Loucy (cell line): ENCODE results near the gene RCOR2.

ENCODE experiments used
- H2AFZ ChIP-seq: fragments of 200-600 bp; sonication (generic); 2 replicates; pipeline ENCODE4 v1.6.0; 2016; ENCODE audit warnings: antibody characterized with exemption, mild to moderate bottlenecking, low read length, moderate library complexity
- H3F3A ChIP-seq: fragments of 200-600 bp; 2 replicates; pipeline ENCODE4 v1.6.0; 2016; ENCODE audit warnings: antibody characterized with exemption, low read depth, mild to moderate bottlenecking
- H3K27me3 ChIP-seq: fragments of 200-600 bp; sonication (generic); 2 replicates; pipeline ENCODE4 v1.6.1; 2014; ENCODE audit warnings: low read length, mild to moderate bottlenecking; ENCODE audit not compliant: insufficient read depth, poor library complexity, severe bottlenecking
- H3K36me3 ChIP-seq: fragments of 200-600 bp; sonication (generic); 2 replicates; pipeline ENCODE4 v1.6.1; 2016; ENCODE audit warnings: low read length; ENCODE audit not compliant: insufficient read depth
- H3K4me1 ChIP-seq: fragments of 200-600 bp; sonication (generic); 2 replicates; pipeline ENCODE4 v1.5.1; 2014; ENCODE audit warnings: low read length, mild to moderate bottlenecking; ENCODE audit not compliant: insufficient read depth, poor library complexity, severe bottlenecking
- H3K4me2 ChIP-seq: fragments of 200-600 bp; sonication (generic); 2 replicates; pipeline ENCODE4 v1.6.0; 2014; ENCODE audit warnings: antibody characterized with exemption, low read length, low read depth, mild to moderate bottlenecking; ENCODE audit not compliant: poor library complexity, severe bottlenecking
- H3K4me3 ChIP-seq: fragments of 200-600 bp; sonication (generic); 2 replicates; pipeline ENCODE4 v1.5.1; 2014; ENCODE audit warnings: low read length, mild to moderate bottlenecking, mixed read lengths; ENCODE audit not compliant: poor library complexity, severe bottlenecking
- H3K79me2 ChIP-seq: fragments of 200-600 bp; sonication (generic); 2 replicates; pipeline ENCODE4 v1.6.1; 2014; ENCODE audit warnings: low read length; ENCODE audit not compliant: insufficient read depth
- H3K9ac ChIP-seq: fragments of 200-600 bp; sonication (generic); 2 replicates; pipeline ENCODE4 v1.6.0; 2014; ENCODE audit warnings: mild to moderate bottlenecking, low read depth, low read length, moderate library complexity; ENCODE audit not compliant: poor library complexity, severe bottlenecking
- H3K9me2 ChIP-seq: fragments of 200-600 bp; sonication (generic); replicated peaks from 2 replicates; pipeline ENCODE4 v1.6.1; 2016; ENCODE audit warnings: low read depth, low read length, mixed read lengths
- H3K9me3 ChIP-seq: fragments of 200-600 bp; sonication (generic); 2 replicates; pipeline ENCODE4 v1.6.1; 2014; ENCODE audit warnings: mild to moderate bottlenecking, antibody characterized with exemption, low read length, low read depth; ENCODE audit not compliant: insufficient read depth
- H4K20me1 ChIP-seq: fragments of 200-600 bp; sonication (generic); 2 replicates; pipeline ENCODE4 v1.6.0; 2014; ENCODE audit warnings: antibody characterized with exemption, low read length, mild to moderate bottlenecking; ENCODE audit not compliant: insufficient read depth, poor library complexity, severe bottlenecking
- EZH2phosphoT487 ChIP-seq: fragments of 200-600 bp; IDR thresholded peaks from 2 replicates; pipeline ENCODE4 v1.6.1; 2018; ENCODE audit warnings: antibody characterized with exemption, mild to moderate bottlenecking, moderate library complexity, borderline replicate concordance
- TF ChIP-seq, protein P1 (sequence below): fragments of 200-600 bp; sonication (generic); conservative IDR thresholded peaks from 2 replicates; pipeline ENCODE4 v1.5.1; 2014; ENCODE audit warnings: mild to moderate bottlenecking, antibody characterized with exemption, low read length

Gene RCOR2

DNA sequence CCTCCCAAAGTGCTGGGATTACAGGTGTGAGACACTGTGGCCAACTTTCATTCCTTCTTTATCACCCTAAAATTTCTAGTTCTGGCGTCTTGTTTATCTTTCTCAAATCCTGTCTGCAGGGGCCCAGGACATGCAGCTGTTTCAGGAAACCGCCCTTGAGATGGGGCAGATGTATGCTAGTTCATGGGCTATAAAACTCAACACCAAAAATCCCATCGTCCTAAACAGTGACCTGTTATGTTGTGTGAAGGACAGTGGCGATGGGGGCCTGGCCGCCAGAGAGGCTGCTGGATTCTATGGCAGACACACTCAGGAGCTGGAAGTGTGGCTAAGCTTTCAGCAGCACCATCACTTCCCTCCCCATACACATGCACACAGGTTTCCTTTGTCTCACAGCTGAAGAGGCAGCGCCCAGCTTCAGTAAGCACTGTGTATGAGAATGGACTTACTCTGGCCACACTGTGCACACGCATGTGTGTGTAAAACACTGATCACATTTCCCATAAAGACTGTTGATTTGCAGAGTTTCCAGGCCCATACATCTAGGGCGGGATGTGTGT lies 41.4 kb downstream of the RCOR2 start:
- Histone ChIP-seq H3K27me3 (no peaks in the 10 kb centered on the region), H3K36me3 (peaks cover 22% of the 10 kb centered on the region; the same call in 1 of the 2 replicates), H3K9ac (no peak overlapping the region), H3K9me2 (no peaks in the 10 kb centered on the region), H3K79me2 (peaks cover 93% of the 10 kb centered on the region), H3K4me1 (peaks cover 14% of the 10 kb centered on the region), H3K4me3 (no peak overlapping the region), H2AFZ (no peak overlapping the region), H3K4me2 (no peak overlapping the region), H3F3A (no peaks in the 10 kb centered on the region), H3K9me3 (no peaks in the 10 kb centered on the region), H4K20me1 (peaks cover 30% of the 10 kb centered on the region)
- TF ChIP-seq, protein P1, sequence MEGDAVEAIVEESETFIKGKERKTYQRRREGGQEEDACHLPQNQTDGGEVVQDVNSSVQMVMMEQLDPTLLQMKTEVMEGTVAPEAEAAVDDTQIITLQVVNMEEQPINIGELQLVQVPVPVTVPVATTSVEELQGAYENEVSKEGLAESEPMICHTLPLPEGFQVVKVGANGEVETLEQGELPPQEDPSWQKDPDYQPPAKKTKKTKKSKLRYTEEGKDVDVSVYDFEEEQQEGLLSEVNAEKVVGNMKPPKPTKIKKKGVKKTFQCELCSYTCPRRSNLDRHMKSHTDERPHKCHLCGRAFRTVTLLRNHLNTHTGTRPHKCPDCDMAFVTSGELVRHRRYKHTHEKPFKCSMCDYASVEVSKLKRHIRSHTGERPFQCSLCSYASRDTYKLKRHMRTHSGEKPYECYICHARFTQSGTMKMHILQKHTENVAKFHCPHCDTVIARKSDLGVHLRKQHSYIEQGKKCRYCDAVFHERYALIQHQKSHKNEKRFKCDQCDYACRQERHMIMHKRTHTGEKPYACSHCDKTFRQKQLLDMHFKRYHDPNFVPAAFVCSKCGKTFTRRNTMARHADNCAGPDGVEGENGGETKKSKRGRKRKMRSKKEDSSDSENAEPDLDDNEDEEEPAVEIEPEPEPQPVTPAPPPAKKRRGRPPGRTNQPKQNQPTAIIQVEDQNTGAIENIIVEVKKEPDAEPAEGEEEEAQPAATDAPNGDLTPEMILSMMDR: no peak
- TF ChIP-seq EZH2phosphoT487: no peak

DNA sequence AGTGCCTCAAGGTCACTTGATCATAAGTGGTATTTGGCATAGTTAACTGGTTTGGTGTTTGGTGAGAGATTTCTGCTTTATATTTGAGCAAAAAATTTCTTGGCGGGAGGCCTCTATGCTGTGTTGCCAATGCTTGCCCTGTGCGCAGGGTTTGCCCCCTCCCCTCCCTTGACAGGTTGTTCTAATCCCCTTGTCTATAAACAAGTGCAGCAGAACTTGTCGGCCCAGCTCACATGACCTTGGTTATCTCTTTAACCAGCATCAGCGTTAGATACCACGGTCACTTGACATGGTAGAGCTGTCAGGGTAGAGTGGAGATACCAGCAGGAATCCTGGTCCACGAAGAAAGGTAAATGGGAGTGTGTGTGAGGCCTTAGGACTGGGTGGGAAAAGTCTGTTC lies 42.5 kb downstream of the RCOR2 start:
- Histone ChIP-seq H3K4me3 (no peak overlapping the region), H2AFZ (no peak overlapping the region), H3K4me2 (no peak overlapping the region), H3K9me2 (no peaks in the 10 kb centered on the region), H3F3A (no peaks in the 10 kb centered on the region), H3K27me3 (no peaks in the 10 kb centered on the region), H3K9ac (no peak overlapping the region), H3K79me2 (peaks cover 93% of the 10 kb centered on the region), H4K20me1 (peaks cover 29% of the 10 kb centered on the region), H3K36me3 (peaks cover 22% of the 10 kb centered on the region; the same call in 1 of the 2 replicates), H3K4me1 (peaks cover 25% of the 10 kb centered on the region), H3K9me3 (no peaks in the 10 kb centered on the region)
- TF ChIP-seq, protein P1: no peak
- TF ChIP-seq EZH2phosphoT487: no peak

DNA sequence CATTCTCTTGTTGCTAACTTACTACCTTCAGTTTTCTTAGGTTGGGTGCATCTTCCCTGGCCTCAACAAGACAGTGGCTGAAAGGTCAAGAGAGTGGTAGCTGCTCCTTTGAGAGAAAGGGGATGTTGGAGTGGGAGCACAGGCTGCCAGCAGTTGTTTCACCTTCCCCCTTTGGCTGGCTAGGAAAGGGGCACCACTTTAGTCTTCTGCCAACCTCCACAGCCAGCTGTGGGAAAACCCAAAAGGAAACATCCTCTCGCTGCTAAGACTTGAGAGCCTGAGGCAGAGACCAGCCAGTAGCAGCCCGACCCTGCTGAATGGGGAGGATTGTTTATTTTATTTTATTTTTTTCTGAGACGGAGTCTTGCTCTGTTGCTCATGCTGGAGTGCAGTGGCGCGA lies 43.7 kb downstream of the RCOR2 start:
- Histone ChIP-seq H3K4me1 (peaks cover 37% of the 10 kb centered on the region), H3K79me2 (peaks cover 92% of the 10 kb centered on the region), H3K4me2 (no peak overlapping the region), H3K9me2 (no peaks in the 10 kb centered on the region), H3K27me3 (no peaks in the 10 kb centered on the region), H3F3A (no peaks in the 10 kb centered on the region), H2AFZ (no peak overlapping the region), H4K20me1 (peaks cover 34% of the 10 kb centered on the region), H3K36me3 (peaks cover 12% of the 10 kb centered on the region; the same call in 1 of the 2 replicates), H3K9me3 (no peaks in the 10 kb centered on the region), H3K9ac (no peak overlapping the region), H3K4me3 (no peak overlapping the region)
- TF ChIP-seq, protein P1: no peak
- TF ChIP-seq EZH2phosphoT487: no peak
